NT2/D1 (cell line): Measurements from ENCODE around the gene INO80.

ENCODE experiments used
- SUZ12 ChIP-seq: IDR thresholded peaks from 2 replicates; pipeline ENCODE4 v1.6.1; 2011; ENCODE audit not compliant: insufficient read length, insufficient read depth; ENCODE audit errors: extremely low read depth
- YY1 ChIP-seq: IDR thresholded peaks from 2 replicates; pipeline ENCODE4 v1.6.1; 2011; ENCODE audit not compliant: insufficient read length, insufficient read depth
- ZNF274 ChIP-seq: IDR thresholded peaks from 2 replicates; pipeline ENCODE4 v1.6.1; 2011; ENCODE audit warnings: mild to moderate bottlenecking, low read depth, low read length

DNA sequence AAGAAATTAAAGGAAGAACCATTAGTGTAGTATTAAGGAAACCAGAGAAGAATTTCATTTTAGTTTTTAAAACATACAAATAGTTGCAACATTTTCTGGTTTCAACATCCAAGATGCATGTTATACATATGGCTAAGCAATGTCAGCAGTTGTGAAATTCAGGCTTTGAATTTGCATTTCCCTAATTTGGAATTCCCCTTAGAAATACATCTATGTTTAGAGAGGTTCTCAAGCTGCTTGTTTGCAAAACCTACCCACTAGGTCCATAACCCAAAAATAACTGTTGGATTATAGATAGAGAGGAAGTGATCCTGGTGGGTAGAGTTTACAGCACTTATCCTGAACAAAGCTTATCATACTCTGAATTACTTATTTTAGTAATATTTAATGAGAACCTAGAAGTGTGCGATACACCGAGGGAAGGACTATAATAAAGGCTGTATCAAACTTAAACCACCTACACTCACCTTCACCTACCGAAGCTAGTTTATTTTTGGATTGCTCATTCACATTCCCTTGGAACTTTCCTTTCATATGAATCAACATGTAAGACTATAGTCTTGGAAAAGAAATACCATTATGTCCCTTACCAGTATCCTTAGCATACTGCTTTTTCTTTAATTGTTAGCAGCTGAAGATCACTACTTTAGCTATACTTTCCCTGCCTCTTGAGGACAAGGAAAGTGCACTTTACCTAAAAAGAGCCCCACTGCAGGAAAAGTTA lies 102.2 kb downstream of the INO80 start:
- TF ChIP-seq ZNF274 (no peak), YY1 (no peak), SUZ12 (no peak)
